NCI-H446 (cell line): ENCODE measurements around the gene SVEP1.
A peak's percentile ranks its signal among the peaks of the same experiment; 100 is the strongest.

Experiments
- DNase-seq, 2 experiments: peaks; one replicate each; lab custom pipeline; 2025; lab: John Stamatoyannopoulos, UW

The SVEP1 gene

DNA sequence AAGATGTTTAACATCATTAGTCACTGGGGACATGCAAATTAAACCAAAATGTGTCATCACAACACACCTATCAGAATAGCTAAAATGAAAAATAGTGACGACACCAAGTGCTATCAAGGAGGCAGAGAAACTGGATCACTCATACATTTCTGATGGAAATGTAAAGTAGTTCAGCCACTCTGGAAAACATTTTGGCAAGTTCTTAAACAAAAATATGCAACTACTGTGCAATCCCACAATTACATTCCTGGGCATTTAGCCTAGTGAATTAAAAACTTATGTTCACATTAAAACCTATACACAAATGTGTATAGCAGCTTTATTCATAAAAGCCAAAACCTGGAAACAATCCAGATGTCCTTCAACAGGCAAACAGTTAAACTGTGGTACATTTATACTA, 53.1 kb downstream of the SVEP1 start:
- DNase-seq: peak in 1 of 2 experiments; percentile 81

GRCh38 chr9:110521206-110521605, 58.3 kb downstream of the SVEP1 start:
- DNase-seq: peak in 1 of 2 experiments; percentile 36

DNA sequence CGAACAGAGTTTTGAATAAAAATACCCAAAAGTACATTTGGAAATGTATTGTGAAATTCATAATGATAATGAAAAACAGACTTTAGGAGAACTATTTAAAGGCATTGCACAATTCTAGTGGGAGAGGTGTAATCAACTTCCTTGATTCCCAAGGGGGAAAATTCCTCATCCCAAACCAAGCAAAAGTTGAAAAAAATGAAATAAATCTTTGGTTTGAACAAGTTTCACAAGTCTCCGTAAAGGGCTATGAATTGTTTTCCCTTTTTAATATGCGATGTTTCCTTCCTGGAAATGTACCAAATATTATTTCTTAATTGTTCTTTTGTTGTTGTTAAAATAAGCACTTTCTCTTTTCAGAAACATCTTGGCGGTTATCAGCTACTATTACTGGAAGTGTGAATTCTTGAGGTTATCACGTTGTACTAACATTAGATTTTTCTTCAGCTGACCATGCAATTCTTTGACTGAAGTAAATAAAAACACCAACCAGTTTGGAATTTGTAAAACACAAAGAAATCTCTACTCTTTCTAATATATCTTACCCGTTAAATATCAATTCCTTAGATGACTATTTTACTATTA, 59.3 kb downstream of the SVEP1 start:
- no peak for DNase-seq

- DNase-seq: no peak
Measured at GRCh38 chr9:110517483-110517882, 62.1 kb downstream of the SVEP1 start.

DNA sequence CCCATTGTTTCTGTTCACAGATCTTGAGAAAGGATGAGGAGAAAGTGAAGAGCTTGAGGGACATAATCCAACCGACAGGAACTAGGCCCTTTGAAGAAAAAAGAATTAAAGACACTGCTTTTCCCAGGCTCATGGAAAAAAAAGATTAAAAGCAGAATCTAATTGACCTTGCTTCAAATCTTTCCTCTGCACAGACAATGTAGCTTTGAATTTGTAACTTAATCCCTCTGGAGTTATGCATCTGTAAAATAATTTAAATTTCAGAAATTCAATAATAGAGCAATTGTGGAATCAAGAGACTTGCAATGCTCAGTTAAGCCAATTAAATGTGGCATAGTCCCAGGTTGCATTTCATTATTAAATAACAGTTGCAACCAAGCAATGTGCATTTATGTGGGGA, 64.6 kb downstream of the SVEP1 start:
- DNase-seq: no peak

DNA sequence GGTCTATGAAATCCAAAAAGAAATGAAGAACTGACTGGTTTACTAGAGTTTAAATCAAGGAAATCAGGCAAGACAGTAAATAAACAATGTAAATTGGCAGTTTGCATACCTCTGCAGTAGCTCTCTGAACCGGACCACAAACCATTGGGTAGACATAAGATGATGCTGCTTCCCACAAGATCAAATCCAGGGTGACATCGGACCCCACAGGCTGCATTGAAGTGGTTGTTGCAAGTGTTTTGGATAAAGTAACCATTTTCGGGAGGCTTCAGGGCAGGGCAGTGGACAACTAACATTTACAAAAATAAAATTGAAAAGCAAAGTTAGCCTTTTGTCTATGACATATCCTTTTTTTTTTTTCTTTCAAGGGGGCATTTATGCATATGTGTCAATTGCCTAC, 66.7 kb downstream of the SVEP1 start:
- DNase-seq: no peak

DNA sequence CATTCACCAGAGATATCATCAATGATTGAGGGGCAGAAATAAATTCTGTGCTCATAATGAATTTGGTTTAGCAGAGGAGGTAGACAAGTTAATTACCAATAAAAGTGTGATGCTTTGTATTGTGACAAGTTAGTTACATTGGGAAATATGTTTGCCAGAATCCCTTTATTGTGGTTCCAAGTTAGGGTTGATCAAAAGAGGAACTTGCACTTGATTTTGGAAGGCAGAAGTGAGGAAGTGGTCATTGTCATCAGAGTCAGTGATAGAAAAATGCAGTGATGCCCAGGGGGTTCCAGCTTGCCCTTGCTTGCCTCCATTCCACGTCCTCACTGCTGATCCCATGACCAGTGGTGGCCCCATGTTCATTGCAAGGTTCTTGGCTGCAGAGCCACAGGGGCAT, 69.7 kb downstream of the SVEP1 start:
- DNase-seq: no peak

DNA sequence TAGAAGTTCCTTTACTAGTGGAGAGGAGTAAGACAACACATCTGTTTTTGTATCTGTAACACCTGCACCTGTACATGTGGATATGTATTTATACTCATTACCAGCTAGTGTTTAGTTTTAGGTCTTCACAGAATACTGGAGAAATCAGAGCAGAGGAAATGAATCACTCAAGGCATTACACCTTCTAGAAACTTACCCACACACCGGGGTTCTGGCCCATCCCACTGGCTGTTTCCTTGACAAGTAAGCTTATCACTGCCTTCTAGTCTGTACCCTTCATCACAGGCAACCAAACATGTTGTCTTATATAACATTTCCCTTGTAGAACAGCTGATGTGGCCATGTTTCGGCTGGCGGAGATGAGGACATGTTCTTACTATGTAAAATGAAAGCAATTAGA, 76.7 kb downstream of the SVEP1 start:
- DNase-seq: no peak

- DNase-seq: no peak
Measured at GRCh38 chr9:110499608-110500007, 79.9 kb downstream of the SVEP1 start.

DNA sequence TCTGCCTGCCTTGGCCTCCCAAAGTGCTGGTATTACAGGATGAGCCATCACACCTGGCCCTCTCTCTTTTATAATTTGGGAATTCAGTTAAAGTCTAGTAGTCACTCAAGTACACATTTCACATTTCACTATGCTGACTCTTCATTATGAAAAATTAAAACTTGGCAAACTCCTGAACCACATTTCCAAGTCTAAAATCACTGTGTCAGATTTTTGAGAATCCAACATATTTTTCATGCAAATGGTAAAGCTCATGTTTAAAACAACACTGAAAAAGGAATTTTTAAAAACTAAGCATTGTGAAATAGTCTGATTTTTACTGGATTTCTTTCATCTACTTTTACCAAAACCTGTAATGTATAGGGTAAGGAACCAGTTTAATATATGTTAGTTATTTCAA, 92.3 kb downstream of the SVEP1 start:
- no peak for DNase-seq

- DNase-seq: no peak
Measured at GRCh38 chr9:110486218-110486617, 93.3 kb downstream of the SVEP1 start.

- no peak for DNase-seq
Measured at GRCh38 chr9:110479481-110479880, 100.1 kb downstream of the SVEP1 start.

- DNase-seq: no peak
Measured at GRCh38 chr9:110476251-110476650, 103.3 kb downstream of the SVEP1 start.

- DNase-seq: no peak
Measured at GRCh38 chr9:110472111-110472510, 107.4 kb downstream of the SVEP1 start.

DNA sequence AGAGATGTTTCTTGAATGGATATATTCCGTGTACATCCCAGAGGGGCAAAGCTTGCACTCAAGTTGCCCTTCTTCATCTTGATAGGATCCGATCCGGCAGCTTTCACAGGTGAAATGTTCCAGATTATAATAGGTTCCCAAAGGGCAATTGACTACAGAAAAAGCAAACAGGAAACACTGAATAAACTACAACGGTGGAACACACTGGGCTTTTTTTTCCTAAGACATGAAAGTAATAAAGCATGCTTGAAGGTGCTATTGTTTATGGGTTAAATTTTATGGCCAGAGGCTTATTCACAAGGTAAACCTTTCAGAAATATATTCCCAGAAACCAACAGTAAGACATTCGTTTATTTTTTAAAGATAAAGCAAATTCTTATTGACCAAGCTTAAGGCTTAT, 110.6 kb downstream of the SVEP1 start:
- DNase-seq: no peak

GRCh38 chr9:110465190-110465589, 114.4 kb downstream of the SVEP1 start:
- no peak for DNase-seq

DNA sequence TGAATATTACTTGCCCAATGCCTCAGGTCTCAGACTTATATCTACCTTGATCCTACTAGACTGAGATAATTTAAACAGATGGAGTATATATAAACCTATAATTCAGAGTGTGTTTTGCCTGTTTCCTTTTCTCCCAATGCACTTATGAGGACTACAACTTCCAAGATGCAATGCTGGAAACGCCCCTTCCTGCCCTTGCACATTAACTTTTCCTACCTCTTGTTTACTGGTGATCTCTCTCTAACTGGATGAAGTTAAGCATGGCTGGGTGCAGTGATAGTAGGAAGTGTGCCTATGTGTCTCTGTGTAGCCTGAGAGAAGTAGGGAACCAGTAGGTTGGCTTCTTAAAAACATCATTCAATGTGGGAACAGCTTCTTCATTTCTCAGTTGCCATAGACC, 115.2 kb downstream of the SVEP1 start:
- no peak for DNase-seq

DNA sequence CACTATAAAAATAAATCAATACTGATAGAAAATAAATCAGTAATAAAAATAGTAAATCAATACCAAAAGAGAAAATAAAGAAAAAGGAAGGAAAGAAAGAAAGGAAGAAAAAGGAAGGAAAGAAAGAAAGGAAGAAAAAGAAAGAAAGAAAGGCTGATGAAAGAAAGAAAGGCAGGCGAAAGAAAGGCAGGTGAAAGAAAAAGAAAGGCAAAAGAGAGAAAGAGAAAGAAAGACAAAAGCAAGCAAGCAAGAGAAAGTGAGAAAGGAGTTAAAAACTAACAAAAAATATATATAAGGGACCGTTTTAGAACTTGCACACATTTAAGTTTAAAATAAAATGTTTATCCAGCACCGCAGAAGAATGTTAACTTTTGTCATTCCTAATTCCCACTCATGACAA, 116.0 kb downstream of the SVEP1 start:
- no peak for DNase-seq

GRCh38 chr9:110457245-110457644, 122.3 kb downstream of the SVEP1 start:
- no peak for DNase-seq

GRCh38 chr9:110456681-110457080, 122.9 kb downstream of the SVEP1 start:
- no peak for DNase-seq

DNA sequence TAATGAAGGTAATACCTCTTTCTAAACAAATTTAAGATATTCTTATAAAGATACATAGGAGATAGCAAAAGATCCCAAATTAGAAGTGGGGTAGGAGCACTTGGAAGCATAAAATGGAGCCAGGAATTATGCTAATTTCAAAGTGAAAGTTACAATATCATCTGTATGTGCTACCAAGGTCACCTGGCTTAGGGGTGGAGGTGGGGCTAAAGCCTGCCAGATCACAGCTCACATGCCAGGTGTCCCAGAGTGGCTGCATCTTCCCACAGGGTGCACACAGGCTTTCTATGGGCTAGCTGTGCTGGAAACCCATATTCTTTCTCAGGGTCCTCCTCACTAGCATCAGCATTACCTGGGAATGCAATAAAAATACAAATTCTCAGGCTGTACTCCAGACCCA, 123.7 kb downstream of the SVEP1 start:
- no peak for DNase-seq

DNA sequence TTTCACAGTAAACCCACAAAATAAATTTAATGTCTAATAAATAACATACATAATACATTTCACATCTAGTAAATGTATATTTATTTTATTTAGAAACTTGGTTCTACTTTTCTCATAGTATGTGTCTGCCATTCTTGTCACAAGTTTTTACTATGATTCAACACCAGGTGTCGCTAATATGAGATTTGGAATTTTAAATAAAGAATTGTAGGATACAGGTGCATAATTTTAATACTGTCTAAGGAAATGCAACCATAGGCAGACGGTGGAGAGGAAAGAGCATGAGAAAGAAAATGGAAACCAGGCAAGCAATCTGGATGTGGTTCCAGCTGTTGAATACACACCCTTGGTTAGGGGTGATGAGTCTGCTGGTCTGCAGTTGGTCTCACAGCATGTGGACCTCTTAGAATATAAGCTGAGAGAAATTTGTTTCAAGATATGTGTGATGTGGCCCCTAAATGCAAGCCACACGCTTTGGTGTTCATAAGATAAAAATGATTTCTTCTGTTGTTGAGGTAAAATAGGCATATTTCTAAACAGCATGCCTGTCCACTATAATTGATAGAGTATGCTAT, 127.2 kb downstream of the SVEP1 start:
- no peak for DNase-seq

DNA sequence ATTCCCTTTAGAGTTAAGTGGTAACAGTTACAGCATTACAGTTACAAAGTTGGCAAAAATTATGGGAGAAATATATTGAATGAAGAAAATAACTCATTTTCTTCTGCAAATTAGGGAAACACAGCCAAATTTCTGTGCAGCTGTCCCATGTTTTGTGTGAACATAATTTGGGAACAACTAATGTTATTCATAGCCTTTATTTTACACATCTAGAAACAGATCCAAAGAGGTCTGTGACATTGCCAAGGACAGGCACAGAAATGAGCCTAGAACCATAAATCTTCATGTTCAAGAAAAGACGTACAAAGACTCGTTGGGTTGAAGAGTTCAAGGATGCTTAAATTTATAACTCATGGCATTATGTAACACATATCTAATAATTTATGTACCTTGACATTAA, 127.8 kb downstream of the SVEP1 start:
- DNase-seq: peak in 1 of 2 experiments; percentile 39

DNA sequence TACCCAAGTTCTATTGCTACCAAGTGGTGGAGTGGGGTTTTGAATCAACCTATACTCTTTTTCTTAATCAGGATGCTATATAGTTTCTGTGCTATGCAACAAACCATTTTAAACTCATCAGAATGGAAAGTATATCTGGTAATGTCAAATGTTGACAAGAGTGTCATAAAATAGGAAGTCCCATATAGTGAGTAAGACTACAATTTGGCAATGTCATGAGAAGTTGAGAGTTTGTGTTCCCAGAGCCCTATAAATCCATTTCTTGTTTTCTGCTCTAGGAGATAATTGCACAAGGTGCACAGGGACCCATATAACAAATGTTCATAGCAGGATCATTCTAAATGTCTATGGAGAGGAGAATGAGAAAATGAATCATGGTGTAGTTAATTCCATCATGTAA, 132.1 kb downstream of the SVEP1 start:
- DNase-seq: no peak
